Mucosa of rectum (tissue), 2 donors: ENCODE measurements around the gene GSPT2.

ENCODE experiments used
- H3K27ac ChIP-seq, 2 donors: one replicate each; pipeline ENCODE4 v1.7.0; 2013; ENCODE audit warnings: inconsistent platforms in 2 of 2, low read depth in 2 of 2, low read length in 2 of 2
- H3K27me3 ChIP-seq, 2 donors: one replicate each; pipeline ENCODE4 v1.7.0; 2013; ENCODE audit warnings: low read length in 2 of 2; ENCODE audit not compliant: control insufficient read depth in 2 of 2, insufficient read depth in 2 of 2
- H3K36me3 ChIP-seq, 2 donors: one replicate each; pipeline ENCODE4 v1.7.0; 2013; ENCODE audit warnings: low read length in 2 of 2; ENCODE audit not compliant: control insufficient read depth in 2 of 2, insufficient read depth in 2 of 2
- H3K4me1 ChIP-seq, 2 donors: one replicate each; pipeline ENCODE4 v1.7.0; 2013; ENCODE audit warnings: low read length in 2 of 2, mild to moderate bottlenecking in 1 of 2; ENCODE audit not compliant: control insufficient read depth in 2 of 2, insufficient read depth in 2 of 2
- H3K4me3 ChIP-seq, 2 donors: one replicate each; pipeline ENCODE4 v1.7.0; 2013; ENCODE audit warnings: low read length in 2 of 2
- H3K9ac ChIP-seq, 2 donors: one replicate each; pipeline ENCODE4 v1.7.0; 2013; ENCODE audit warnings: low read length in 2 of 2, low read depth in 1 of 2, mild to moderate bottlenecking in 1 of 2
- H3K9me3 ChIP-seq, 2 donors: one replicate each; pipeline ENCODE4 v1.7.0; 2013; ENCODE audit warnings: low read length in 2 of 2; ENCODE audit not compliant: control insufficient read depth in 2 of 2
- donor health status: healthy.
- donor health status: Normal muscosa, but diverticular disease.

Gene GSPT2

DNA sequence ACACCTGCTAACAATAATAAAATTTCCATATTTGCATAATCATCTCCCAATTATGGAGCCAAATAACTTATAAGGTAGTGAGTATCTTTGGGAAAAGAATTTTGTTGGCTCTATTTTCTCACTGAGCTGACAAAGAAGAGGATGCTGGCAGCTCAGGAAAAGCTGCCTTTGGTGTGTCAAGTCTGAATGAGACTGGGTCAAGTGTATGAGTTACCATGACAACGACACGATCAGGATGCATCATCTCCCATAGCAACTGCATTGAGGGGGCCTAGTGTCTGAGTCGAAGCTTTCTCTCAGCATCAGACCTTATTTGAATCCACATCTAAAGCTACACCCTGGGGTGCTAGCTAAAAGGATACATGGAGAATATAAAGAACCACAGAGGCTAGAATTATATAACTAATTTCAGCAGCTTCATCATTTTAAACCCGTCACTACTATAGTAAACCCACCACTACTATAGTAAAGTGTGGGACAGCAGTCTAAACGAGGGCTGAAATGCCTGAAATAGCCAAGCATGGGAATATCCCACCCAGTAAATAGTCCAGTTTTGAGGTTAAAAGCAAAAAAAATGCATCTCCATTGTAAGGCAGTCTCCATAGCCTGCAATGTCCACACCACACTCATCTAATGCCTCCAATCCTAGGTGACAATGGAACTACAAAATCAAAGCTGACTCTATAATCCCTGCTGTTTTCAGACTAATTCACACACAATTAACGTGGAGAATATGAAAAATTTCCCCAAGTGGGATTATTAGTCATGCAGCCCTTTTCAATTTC lies 16.0 kb downstream of the GSPT2 start:
- Histone ChIP-seq H3K9me3 (no peaks in the 10 kb centered on the region), H3K27ac (no peak overlapping the region), H3K36me3 (no peaks in the 10 kb centered on the region), H3K4me3 (no peak overlapping the region), H3K27me3 (peaks cover 0 to 3% of the 10 kb centered on the region in 2 donors), H3K4me1 (no peaks in the 10 kb centered on the region), H3K9ac (no peak overlapping the region)

- Histone ChIP-seq H3K9ac (no peak overlapping the region), H3K36me3 (no peaks in the 10 kb centered on the region), H3K27ac (no peak overlapping the region), H3K27me3 (peaks cover 0 to 3% of the 10 kb centered on the region in 2 donors), H3K4me1 (no peaks in the 10 kb centered on the region), H3K4me3 (no peak overlapping the region), H3K9me3 (no peaks in the 10 kb centered on the region)
Measured at GRCh38 chrX:51760657-51761056, 17.4 kb downstream of the GSPT2 start.

- H3K36me3 ChIP-seq, result no peaks in the 10 kb centered on the region
- H3K4me3 ChIP-seq, result no peak overlapping the region
- H3K27ac ChIP-seq, result no peak overlapping the region
- H3K9ac ChIP-seq, result no peak overlapping the region
- H3K27me3 ChIP-seq, result no peaks in the 10 kb centered on the region
- no peaks in the 10 kb centered on the region for H3K9me3 ChIP-seq
- no peaks in the 10 kb centered on the region for H3K4me1 ChIP-seq
Measured at GRCh38 chrX:51766546-51766945, 23.3 kb downstream of the GSPT2 start.

DNA sequence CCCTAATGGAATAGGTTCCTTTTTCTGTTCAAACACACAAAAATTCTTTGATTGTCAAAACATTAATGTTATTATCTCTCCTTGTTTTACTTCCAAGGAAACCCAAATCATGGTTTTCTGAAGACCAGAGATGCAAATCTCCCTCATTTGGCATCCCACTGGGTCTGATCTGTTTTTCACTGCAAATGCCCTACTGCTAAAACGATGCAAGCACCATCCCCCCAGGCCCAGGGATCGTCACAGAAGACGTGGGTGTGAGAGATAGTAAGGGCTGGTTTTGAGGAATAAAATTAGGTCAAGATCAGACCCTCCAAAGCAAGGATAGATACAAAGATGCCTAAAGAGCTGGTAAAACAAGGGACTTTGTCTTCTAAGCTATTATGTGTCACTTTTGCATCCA lies 33.6 kb downstream of the GSPT2 start:
- Histone ChIP-seq H3K36me3 (no peaks in the 10 kb centered on the region), H3K9me3 (no peaks in the 10 kb centered on the region), H3K27ac (no peak overlapping the region), H3K4me1 (no peaks in the 10 kb centered on the region), H3K9ac (no peak overlapping the region), H3K27me3 (peaks cover 0 to 4% of the 10 kb centered on the region in 2 donors), H3K4me3 (no peak overlapping the region)

DNA sequence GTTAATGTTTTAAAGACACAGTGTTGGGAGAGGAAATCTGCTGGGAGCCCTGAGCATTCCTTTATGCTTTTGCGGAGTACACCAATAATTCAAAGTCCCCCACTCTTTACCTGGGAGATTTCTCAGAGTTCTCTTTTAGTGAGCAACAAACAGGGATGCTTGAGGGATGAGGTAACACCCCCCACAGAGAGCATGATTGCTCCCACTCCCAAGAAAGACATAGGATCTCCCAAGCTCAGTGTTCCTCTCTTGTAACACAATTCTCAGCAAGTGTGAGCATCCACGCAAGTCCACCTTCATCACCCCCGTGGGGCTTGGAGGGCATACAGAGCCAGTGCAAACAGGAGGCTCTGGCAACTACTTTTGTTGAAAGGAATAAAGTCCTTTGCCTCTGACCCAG lies 36.1 kb downstream of the GSPT2 start:
- Histone ChIP-seq H3K4me3 (no peak overlapping the region), H3K36me3 (no peaks in the 10 kb centered on the region), H3K9me3 (no peaks in the 10 kb centered on the region), H3K4me1 (no peaks in the 10 kb centered on the region), H3K27me3 (peaks cover 0 to 4% of the 10 kb centered on the region in 2 donors), H3K27ac (no peak overlapping the region), H3K9ac (no peak overlapping the region)

DNA sequence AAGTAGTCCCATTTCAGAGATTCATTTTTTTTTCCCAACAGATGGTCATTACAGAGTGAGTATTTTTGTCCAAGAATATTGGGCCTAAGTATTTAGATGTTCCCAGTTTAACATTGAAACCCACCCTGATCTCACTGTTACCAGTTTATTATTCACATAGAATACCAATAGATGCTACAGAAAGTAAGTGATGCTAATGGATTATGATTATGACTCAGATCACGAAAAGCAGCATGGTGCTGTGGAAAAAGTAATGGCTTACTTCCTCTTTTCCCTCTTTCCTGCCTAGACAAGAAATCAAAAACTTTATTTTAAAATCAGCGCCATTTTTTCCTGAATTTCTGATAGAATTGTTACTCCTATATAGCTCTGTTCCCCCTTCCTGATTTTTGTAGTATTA lies 51.9 kb downstream of the GSPT2 start:
- H3K9ac ChIP-seq, result no peak overlapping the region
- H3K36me3 ChIP-seq, result no peaks in the 10 kb centered on the region
- no peaks in the 10 kb centered on the region for H3K9me3 ChIP-seq
- no peak overlapping the region for H3K4me3 ChIP-seq
- no peak overlapping the region for H3K27ac ChIP-seq
- no peaks in the 10 kb centered on the region for H3K27me3 ChIP-seq
- H3K4me1 ChIP-seq, result no peaks in the 10 kb centered on the region
